A549 (cell line): ENCODE data around the gene CFAP46. TPM values are rescaled to one million over a fixed set of nuclear protein-coding genes. Genes with fewer than 3 reads are reported as not detected.

Source experiments
- ATAC-seq, 2 experiments: fragments of 200-7000 bp in 1 of 2; fragments of >200 bp in 1 of 2; cut with Nextera tagmentation in 1 of 2; cut with Tn5 transposase in 1 of 2; 3 replicates each; pipeline versions ENCODE4 v1.8.0 to v1.9.1; 2018 to 2020; ENCODE audit warnings: mild to moderate bottlenecking in 1 of 2, moderate library complexity in 1 of 2
- CTCF ChIA-PET: fragments of 300-600 bp; sonication (Branson Sonifier 250); formaldehyde crosslinking; extraction: SDS; loops from one replicate; lab custom pipeline; 2021; ENCODE audit warnings: antibody characterized with exemption, inconsistent platforms; lab: Yijun Ruan, JAX
- POLR2A ChIA-PET: fragments of 350-600 bp; formaldehyde crosslinking; extraction: SDS; loops from one replicate; lab custom pipeline; 2021; ENCODE audit warnings: antibody characterized with exemption, inconsistent platforms; lab: Yijun Ruan, JAX
- DNase-seq, 2 experiments: peaks; one replicate each; pipeline versions ENCODE4 v3.0.0 to v3.0.0-alpha.2; 2011 to 2016; ENCODE audit warnings: low read depth in 1 of 2, low spot score in 1 of 2
- FAIRE-seq: peaks from 2 replicates; lab custom pipeline; 2011; peaks lifted over from hg19 to GRCh38; lab: Jason Lieb, UNC
- H3K27ac ChIP-seq, 2 experiments: fragments of >200 bp; sonication (Bioruptor Twin); formaldehyde crosslinking; 3 replicates each; pipeline ENCODE4 v1.5.1; 2016 to 2017
- H3K4me1 ChIP-seq: fragments of >200 bp; sonication (Bioruptor Twin); formaldehyde crosslinking; 3 replicates; pipeline ENCODE4 v1.6.1; 2016
- H3K4me2 ChIP-seq: fragments of >200 bp; sonication (Bioruptor Twin); formaldehyde crosslinking; 3 replicates; pipeline ENCODE4 v1.6.1; 2016
- H3K4me3 ChIP-seq: fragments of >200 bp; sonication (Bioruptor Twin); formaldehyde crosslinking; 3 replicates; pipeline ENCODE4 v1.5.1; 2016
- H3K9me3 ChIP-seq: fragments of >200 bp; sonication (Bioruptor Twin); formaldehyde crosslinking; 3 replicates; pipeline ENCODE4 v1.6.1; 2016
- BCL3 ChIP-seq: fragments of >200 bp; sonication (Bioruptor Twin); formaldehyde crosslinking; IDR thresholded peaks from 3 replicates; pipeline ENCODE4 v1.6.1; 2016
- CBX2 ChIP-seq: fragments of 200-600 bp; sonication (generic); IDR thresholded peaks from 2 replicates; pipeline ENCODE4 v1.6.1; 2016; ENCODE audit warnings: low read depth, mild to moderate bottlenecking, borderline replicate concordance
- CHD4 ChIP-seq: fragments of 200-600 bp; sonication (generic); IDR thresholded peaks from 2 replicates; pipeline ENCODE4 v1.6.1; 2016; ENCODE audit warnings: antibody characterized with exemption, mild to moderate bottlenecking, borderline replicate concordance
- CTCF ChIP-seq: fragments of >200 bp; sonication (Bioruptor Twin); formaldehyde crosslinking; IDR thresholded peaks from 3 replicates; pipeline ENCODE4 v1.5.1; 2016
- EHF ChIP-seq: fragments of 250-450 bp; sonication (Bioruptor Pico); IDR thresholded peaks from 2 replicates; pipeline ENCODE4 v1.5.0; 2020; ENCODE audit warnings: mild to moderate bottlenecking
- EHMT2 ChIP-seq: fragments of 200-600 bp; sonication (generic); IDR thresholded peaks from 2 replicates; pipeline ENCODE4 v1.6.1; 2016; ENCODE audit warnings: antibody characterized with exemption, low read depth, mild to moderate bottlenecking, moderate library complexity
- ELK1 ChIP-seq: fragments of 150-350 bp; IDR thresholded peaks from 2 replicates; pipeline ENCODE4 v1.6.1; 2014; ENCODE audit warnings: low read depth, mild to moderate bottlenecking, low read length
- ESRRA ChIP-seq: fragments of 150-350 bp; IDR thresholded peaks from 2 replicates; pipeline ENCODE4 v1.6.1; 2014; ENCODE audit warnings: mild to moderate bottlenecking, low read length, borderline replicate concordance
- FOSL2 ChIP-seq, 2 experiments: fragments of 450-650 bp in 1 of 2; fragments of >200 bp in 1 of 2; sonication (Bioruptor Twin) in 1 of 2; formaldehyde crosslinking; IDR thresholded peaks; 2 replicates each; pipeline versions ENCODE4 v1.5.0 to v1.6.1; 2016 to 2020; ENCODE audit warnings: mild to moderate bottlenecking in 1 of 2, moderate library complexity in 1 of 2
- HDAC2 ChIP-seq: fragments of 200-600 bp; sonication (generic); IDR thresholded peaks from 2 replicates; pipeline ENCODE4 v1.6.1; 2016
- HES2 ChIP-seq: fragments of >200 bp; sonication (Bioruptor Twin); formaldehyde crosslinking; IDR thresholded peaks from 2 replicates; pipeline ENCODE4 v1.6.1; 2016
- HOXA7 ChIP-seq: fragments of 250-450 bp; sonication (Bioruptor Pico); IDR thresholded peaks from 2 replicates; pipeline ENCODE4 v1.5.0; 2020; ENCODE audit warnings: mild to moderate bottlenecking, moderate library complexity
- HOXB5 ChIP-seq: fragments of 250-450 bp; sonication (Bioruptor Pico); IDR thresholded peaks from 2 replicates; pipeline ENCODE4 v1.5.0; 2020; ENCODE audit warnings: mild to moderate bottlenecking, moderate library complexity
- JUN ChIP-seq, 2 experiments: fragments of >200 bp; sonication (Bioruptor Twin); formaldehyde crosslinking; IDR thresholded peaks; 2 replicates in 1 of 2; 3 replicates in 1 of 2; pipeline ENCODE4 v1.6.1; 2016 to 2017
- JUNB ChIP-seq: fragments of >200 bp; sonication (Bioruptor Twin); formaldehyde crosslinking; IDR thresholded peaks from 2 replicates; pipeline ENCODE4 v1.6.1; 2016
- KDM5A ChIP-seq: fragments of 200-600 bp; sonication (generic); IDR thresholded peaks from 2 replicates; pipeline ENCODE4 v1.6.1; 2016; ENCODE audit warnings: antibody characterized with exemption, mild to moderate bottlenecking
- NR3C1 ChIP-seq: fragments of >200 bp; sonication (Bioruptor Twin); formaldehyde crosslinking; IDR thresholded peaks from 3 replicates; pipeline ENCODE4 v1.6.1; 2017
- PBX3 ChIP-seq: IDR thresholded peaks from 2 replicates; pipeline ENCODE4 v1.6.1; 2012
- PHF8 ChIP-seq: fragments of 200-600 bp; sonication (generic); IDR thresholded peaks from 2 replicates; pipeline ENCODE4 v1.6.1; 2016; ENCODE audit warnings: low read depth, mild to moderate bottlenecking, antibody characterized with exemption, moderate library complexity, borderline replicate concordance
- RCOR1 ChIP-seq: fragments of 150-350 bp; IDR thresholded peaks from 2 replicates; pipeline ENCODE4 v1.6.1; 2014; ENCODE audit warnings: antibody characterized with exemption, low read length, low read depth
- RFX5 ChIP-seq: fragments of 450-650 bp; IDR thresholded peaks from 2 replicates; pipeline ENCODE4 v1.7.1; 2014; ENCODE audit warnings: antibody characterized with exemption, mild to moderate bottlenecking, moderate library complexity
- SREBF2 ChIP-seq: fragments of 450-650 bp; IDR thresholded peaks from 2 replicates; pipeline ENCODE4 v1.6.1; 2014; ENCODE audit warnings: mild to moderate bottlenecking, moderate library complexity
- USF2 ChIP-seq: fragments of 450-650 bp; IDR thresholded peaks from 2 replicates; pipeline ENCODE4 v1.6.1; 2014; ENCODE audit warnings: antibody characterized with exemption
- ZC3H11A ChIP-seq: fragments of 450-650 bp; IDR thresholded peaks from 2 replicates; pipeline ENCODE4 v1.6.1; 2014; ENCODE audit warnings: antibody characterized with exemption, mild to moderate bottlenecking
- ZFP36 ChIP-seq: fragments of 450-650 bp; IDR thresholded peaks from 2 replicates; pipeline ENCODE4 v1.6.1; 2014; ENCODE audit warnings: borderline replicate concordance; ENCODE audit not compliant: partially characterized antibody
- ZSCAN20 ChIP-seq: fragments of 250-450 bp; sonication (Bioruptor Pico); IDR thresholded peaks from 2 replicates; pipeline ENCODE4 v1.8.0; 2022; ENCODE audit warnings: mild to moderate bottlenecking, moderate library complexity
- WGBS: methylation state at CpG from one replicate; pipeline ENCODE4 v1.1.6; 2017; ENCODE audit errors: missing lambda C conversion rate; 5-methylcytosine and 5-hydroxymethylcytosine counted together
- polyA plus RNA-seq, 4 experiments: library from polyadenylated mRNA; depleted of rRNA in 3 of 4; stranded (reverse); fragments of >200 nt; fragmentation: RNase III in 1 of 4; extraction: RNeasy Plus Mini Kit Qiagen cat#74134 plus additional on column Dnase treatment in 1 of 4; gene quantifications; 2 replicates in 3 of 4; 3 replicates in 1 of 4; pipeline ENCODE4 v1.2.3, GENCODE V29; 2011 to 2017
- TF ChIP-seq, protein P1 (sequence below): IDR thresholded peaks from 2 replicates; pipeline ENCODE4 v1.6.1; 2012

CFAP46 gene
- polyA plus RNA-seq, 2 of the 4 experiments (the other 2 are of a cell fraction): 0.88 to 1.8 TPM

DNA sequence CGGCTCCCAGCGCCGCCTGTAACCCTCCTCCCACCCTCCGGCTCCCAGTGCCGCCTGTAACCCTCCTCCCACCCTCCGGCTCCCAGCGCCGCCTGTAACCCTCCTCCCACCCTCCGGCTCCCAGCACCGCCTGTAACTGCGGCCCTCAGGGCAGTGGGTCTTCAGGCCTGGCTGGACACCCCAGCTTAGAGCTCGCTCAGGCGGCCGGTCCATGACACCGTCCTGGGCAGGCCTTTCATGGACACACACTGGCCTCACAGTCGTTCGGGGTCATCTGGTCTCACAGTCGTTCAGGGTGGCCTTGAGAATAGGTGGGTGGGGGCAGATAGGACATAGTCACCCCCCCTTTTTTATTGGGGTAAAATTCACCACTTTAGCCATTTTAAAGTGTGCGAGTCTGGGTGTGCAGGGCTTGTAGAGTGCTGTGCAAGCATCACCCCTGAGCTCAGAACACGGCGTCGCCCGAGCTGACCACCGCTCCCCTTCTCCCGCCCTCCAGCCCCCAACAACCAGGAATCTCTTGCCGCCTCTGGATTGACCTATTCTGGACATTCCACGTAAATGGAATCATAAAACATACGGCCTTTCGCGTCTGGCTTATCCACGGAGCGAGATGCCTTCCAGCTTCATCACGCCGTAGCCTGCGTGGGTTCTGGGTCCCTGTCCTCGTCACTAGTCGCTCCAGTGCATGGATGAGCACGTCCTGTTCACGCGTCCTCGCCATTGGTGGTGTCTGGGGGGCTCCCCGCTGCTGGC lies 41.1 kb upstream of the CFAP46 start (continued):
- no peak for TF ChIP-seq ELK1
- no peak for TF ChIP-seq HOXB5 (CRISPR knock-in tag)
- TF ChIP-seq EHF (CRISPR knock-in tag): no peak

DNA sequence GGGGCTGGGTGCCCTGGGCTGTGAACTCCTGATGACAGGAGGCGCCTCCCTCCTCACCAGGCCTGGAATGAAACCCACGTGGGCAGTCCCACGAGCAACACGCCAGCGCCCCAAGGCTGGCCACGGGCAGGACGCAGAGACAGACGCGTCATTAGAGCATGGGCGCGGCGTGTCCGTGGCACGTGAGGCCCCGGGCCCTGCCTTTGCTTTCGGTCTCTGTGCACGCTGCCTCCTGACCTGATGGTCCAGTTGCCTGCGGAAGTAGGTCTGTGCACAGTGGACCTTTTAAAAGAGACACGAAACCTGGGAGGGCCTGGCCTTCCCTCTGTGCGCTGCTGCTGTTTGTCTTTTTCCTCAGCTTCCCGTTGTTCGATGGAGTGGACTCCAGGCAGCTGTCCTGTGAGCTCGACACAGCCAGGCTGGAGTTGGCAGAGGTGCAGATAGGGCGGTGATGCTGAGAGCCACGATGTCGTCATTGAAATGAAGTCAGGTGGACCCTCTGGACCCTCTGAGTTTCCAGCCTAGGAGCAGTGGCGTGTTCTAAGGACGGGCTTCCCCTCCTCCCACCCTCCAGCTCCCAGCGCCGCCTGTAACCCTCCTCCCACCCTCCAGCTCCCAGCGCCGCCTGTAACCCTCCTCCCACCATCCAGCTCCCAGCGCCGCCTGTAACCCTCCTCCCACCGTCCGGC lies 40.1 kb upstream of the CFAP46 start:
- TF ChIP-seq HDAC2: no peak
- TF ChIP-seq BCL3: no peak
- TF ChIP-seq, protein P1, sequence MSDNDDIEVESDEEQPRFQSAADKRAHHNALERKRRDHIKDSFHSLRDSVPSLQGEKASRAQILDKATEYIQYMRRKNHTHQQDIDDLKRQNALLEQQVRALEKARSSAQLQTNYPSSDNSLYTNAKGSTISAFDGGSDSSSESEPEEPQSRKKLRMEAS: no peak
- no peak for TF ChIP-seq RFX5
- no peak for TF ChIP-seq JUN (IDR thresholded peaks at IDR 0.05)
- no peak for TF ChIP-seq RCOR1
- TF ChIP-seq PHF8: no peak
- TF ChIP-seq, all 56 proteins: peak for 0
- Histone ChIP-seq H3K4me2 (no peak overlapping the region), H3K27ac (no peak overlapping the region), H3K4me3 (no peak overlapping the region), H3K4me1 (no peaks in the 10 kb centered on the region), H3K9me3 (no peaks in the 10 kb centered on the region)
- no peak for DNase-seq
- CTCF ChIA-PET: no interaction called here
- POLR2A ChIA-PET: no interaction called here
- ATAC-seq: 0 out of 6 replicates have a peak, but pooled peaks of 1 of the 2 experiments have one; percentile 3
- no peak for FAIRE-seq
- 67% methylated on average over 23 of the region's 36 CpGs for WGBS

DNA sequence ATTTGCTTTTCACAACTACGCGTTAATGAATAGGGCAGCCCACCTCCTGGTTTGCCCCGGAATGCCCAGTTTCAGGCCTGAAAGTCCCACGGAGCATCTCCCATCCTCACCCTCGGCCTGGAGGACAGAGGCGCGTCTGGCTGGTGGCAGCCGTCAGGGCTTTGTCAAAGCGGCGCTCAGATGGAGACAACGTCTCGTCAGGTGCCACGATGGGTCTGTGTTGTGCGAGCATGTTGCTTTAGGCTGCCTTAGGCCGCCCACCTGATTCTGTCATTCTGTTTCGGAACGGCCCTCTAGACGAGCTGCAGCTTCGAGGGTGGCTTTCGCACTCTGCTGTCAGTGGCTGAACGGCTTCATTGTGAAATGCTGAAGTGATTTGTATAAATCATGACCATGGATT lies 39.4 kb upstream of the CFAP46 start:
- Histone ChIP-seq H3K4me2 (no peak overlapping the region), H3K4me3 (no peak overlapping the region), H3K27ac (no peak overlapping the region), H3K9me3 (no peaks in the 10 kb centered on the region), H3K4me1 (no peaks in the 10 kb centered on the region)
- DNase-seq: no peak
- CTCF ChIA-PET: no interaction called here
- no peak for FAIRE-seq
- TF ChIP-seq SREBF2 (no peak), CTCF (no peak), ZC3H11A (no peak), FOSL2 (IDR thresholded peaks at IDR 0.05) (no peak), FOSL2 (CRISPR knock-in tag; IDR thresholded peaks at IDR 0.05) (no peak), EHMT2 (no peak), KDM5A (no peak), CHD4 (no peak), NR3C1 (no peak), BCL3 (no peak), HES2 (no peak), ZFP36 (no peak), ZSCAN20 (CRISPR knock-in tag) (no peak), PBX3 (no peak), HOXA7 (CRISPR knock-in tag) (no peak), CBX2 (no peak), ESRRA (no peak), JUNB (no peak), USF2 (no peak)
- POLR2A ChIA-PET: no interaction called here
- 64% methylated on average over 21 of the region's 21 CpGs for WGBS
- no peak for ATAC-seq
